ENCODE results near the gene EHMT1.

DNA sequence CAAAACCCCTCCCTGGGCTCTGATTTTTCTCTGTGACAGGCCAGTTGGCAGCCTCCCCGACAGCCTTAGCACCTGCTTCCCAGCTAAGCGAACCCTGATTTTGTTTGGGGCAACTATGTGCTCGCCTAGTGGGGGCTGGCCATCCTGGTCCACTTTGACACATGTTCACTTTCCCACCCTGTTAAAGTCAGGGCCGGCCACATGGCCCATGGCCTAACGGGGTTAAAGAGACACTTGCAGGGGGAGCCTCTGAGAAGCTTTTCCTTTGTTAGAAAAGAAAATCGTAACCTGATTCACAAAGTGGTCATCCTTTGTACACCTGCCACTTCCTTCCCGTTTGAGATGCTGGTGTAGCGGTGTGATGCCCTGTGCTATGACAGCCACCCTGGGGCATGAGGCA is 257.5 kb downstream of the EHMT1 start:
- TF ChIP-seq, protein P1, sequence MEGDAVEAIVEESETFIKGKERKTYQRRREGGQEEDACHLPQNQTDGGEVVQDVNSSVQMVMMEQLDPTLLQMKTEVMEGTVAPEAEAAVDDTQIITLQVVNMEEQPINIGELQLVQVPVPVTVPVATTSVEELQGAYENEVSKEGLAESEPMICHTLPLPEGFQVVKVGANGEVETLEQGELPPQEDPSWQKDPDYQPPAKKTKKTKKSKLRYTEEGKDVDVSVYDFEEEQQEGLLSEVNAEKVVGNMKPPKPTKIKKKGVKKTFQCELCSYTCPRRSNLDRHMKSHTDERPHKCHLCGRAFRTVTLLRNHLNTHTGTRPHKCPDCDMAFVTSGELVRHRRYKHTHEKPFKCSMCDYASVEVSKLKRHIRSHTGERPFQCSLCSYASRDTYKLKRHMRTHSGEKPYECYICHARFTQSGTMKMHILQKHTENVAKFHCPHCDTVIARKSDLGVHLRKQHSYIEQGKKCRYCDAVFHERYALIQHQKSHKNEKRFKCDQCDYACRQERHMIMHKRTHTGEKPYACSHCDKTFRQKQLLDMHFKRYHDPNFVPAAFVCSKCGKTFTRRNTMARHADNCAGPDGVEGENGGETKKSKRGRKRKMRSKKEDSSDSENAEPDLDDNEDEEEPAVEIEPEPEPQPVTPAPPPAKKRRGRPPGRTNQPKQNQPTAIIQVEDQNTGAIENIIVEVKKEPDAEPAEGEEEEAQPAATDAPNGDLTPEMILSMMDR (IDR thresholded peaks at IDR 0.05), result no peak
- TF ChIP-seq BCL3 (IDR thresholded peaks at IDR 0.05) (no peak), PBX3 (IDR thresholded peaks at IDR 0.05) (no peak), POLR2AphosphoS2 (conservative IDR thresholded peaks at IDR 0.05; ENCODE audit: low read length) (no peak), RFX5 (IDR thresholded peaks at IDR 0.05) (no peak)
- TF ChIP-seq, protein P2, sequence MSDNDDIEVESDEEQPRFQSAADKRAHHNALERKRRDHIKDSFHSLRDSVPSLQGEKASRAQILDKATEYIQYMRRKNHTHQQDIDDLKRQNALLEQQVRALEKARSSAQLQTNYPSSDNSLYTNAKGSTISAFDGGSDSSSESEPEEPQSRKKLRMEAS (IDR thresholded peaks at IDR 0.05), result no peak
- TF ChIP-seq, protein P3, sequence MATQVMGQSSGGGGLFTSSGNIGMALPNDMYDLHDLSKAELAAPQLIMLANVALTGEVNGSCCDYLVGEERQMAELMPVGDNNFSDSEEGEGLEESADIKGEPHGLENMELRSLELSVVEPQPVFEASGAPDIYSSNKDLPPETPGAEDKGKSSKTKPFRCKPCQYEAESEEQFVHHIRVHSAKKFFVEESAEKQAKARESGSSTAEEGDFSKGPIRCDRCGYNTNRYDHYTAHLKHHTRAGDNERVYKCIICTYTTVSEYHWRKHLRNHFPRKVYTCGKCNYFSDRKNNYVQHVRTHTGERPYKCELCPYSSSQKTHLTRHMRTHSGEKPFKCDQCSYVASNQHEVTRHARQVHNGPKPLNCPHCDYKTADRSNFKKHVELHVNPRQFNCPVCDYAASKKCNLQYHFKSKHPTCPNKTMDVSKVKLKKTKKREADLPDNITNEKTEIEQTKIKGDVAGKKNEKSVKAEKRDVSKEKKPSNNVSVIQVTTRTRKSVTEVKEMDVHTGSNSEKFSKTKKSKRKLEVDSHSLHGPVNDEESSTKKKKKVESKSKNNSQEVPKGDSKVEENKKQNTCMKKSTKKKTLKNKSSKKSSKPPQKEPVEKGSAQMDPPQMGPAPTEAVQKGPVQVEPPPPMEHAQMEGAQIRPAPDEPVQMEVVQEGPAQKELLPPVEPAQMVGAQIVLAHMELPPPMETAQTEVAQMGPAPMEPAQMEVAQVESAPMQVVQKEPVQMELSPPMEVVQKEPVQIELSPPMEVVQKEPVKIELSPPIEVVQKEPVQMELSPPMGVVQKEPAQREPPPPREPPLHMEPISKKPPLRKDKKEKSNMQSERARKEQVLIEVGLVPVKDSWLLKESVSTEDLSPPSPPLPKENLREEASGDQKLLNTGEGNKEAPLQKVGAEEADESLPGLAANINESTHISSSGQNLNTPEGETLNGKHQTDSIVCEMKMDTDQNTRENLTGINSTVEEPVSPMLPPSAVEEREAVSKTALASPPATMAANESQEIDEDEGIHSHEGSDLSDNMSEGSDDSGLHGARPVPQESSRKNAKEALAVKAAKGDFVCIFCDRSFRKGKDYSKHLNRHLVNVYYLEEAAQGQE (IDR thresholded peaks at IDR 0.05), result no peak

Data from A549 (cell line).